K562 (cell line): ENCODE data around the gene SIGLEC7. TPM values are rescaled to one million over a fixed set of nuclear protein-coding genes. Genes with fewer than 3 reads are reported as not detected.
A peak's percentile ranks its signal among the peaks of the same experiment; 100 is the strongest.

Source experiments
- ARID1B ChIP-seq: fragments of 450-650 bp; IDR thresholded peaks from 2 replicates; pipeline ENCODE4 v1.6.1; 2016; ENCODE audit warnings: antibody characterized with exemption, mild to moderate bottlenecking, inconsistent platforms
- ATF7 ChIP-seq: fragments of 450-650 bp; IDR thresholded peaks from 2 replicates; pipeline ENCODE4 v1.7.1; 2014; ENCODE audit warnings: mild to moderate bottlenecking, moderate library complexity
- BACH1 ChIP-seq: fragments of 200-800 bp; sonication (Bioruptor generic); IDR thresholded peaks from 2 replicates; pipeline ENCODE4 v1.6.1; 2016; ENCODE audit warnings: missing genetic modification characterization, missing compliant biosample characterization
- CXXC5 ChIP-seq: fragments of 250-450 bp; sonication (Bioruptor Pico); IDR thresholded peaks from 2 replicates; pipeline ENCODE4 v1.8.0; 2022; ENCODE audit warnings: inconsistent platforms, mild to moderate bottlenecking, moderate library complexity
- FOSL1 ChIP-seq: fragments of 200-800 bp; sonication (Bioruptor generic); conservative IDR thresholded peaks from 2 replicates; pipeline ENCODE4 v1.6.1; 2016; ENCODE audit warnings: missing genetic modification characterization, missing compliant biosample characterization
- JUND ChIP-seq, 2 experiments: IDR thresholded peaks; 2 replicates in 1 of 2; 3 replicates in 1 of 2; pipeline ENCODE4 v1.6.1; 2011; ENCODE audit warnings: borderline replicate concordance in 2 of 2, low read depth in 2 of 2, low read length in 2 of 2, improper control_type of control experiment in 1 of 2, missing biosample characterization in 1 of 2, missing genetic modification characterization in 1 of 2, missing genetic modification reagents in 1 of 2
- L3MBTL2 ChIP-seq: fragments of 450-650 bp; IDR thresholded peaks from 2 replicates; pipeline ENCODE4 v1.6.1; 2016; ENCODE audit warnings: mild to moderate bottlenecking, moderate library complexity
- MAFK ChIP-seq: IDR thresholded peaks from 2 replicates; pipeline ENCODE4 v1.6.1; 2011; ENCODE audit warnings: low read length, improper control_type of control experiment
- MEIS2 ChIP-seq: fragments of 450-650 bp; IDR thresholded peaks from 2 replicates; pipeline ENCODE4 v1.6.1; 2014; ENCODE audit warnings: mild to moderate bottlenecking; ENCODE audit not compliant: partially characterized antibody
- TOE1 ChIP-seq, 2 experiments: fragments of 450-650 bp in 1 of 2; sonication (generic) in 1 of 2; formaldehyde crosslinking in 1 of 2; IDR thresholded peaks; 2 replicates each; pipeline versions ENCODE4 v1.7.1 to v1.8.0; 2016 to 2022; ENCODE audit warnings: borderline replicate concordance in 2 of 2, mild to moderate bottlenecking in 2 of 2, antibody characterized with exemption in 1 of 2, inconsistent platforms in 1 of 2, low read depth in 1 of 2, missing genetic modification reagents in 1 of 2, moderate library complexity in 1 of 2
- ZNF57 ChIP-seq: fragments of 450-650 bp; formaldehyde crosslinking; IDR thresholded peaks from 2 replicates; pipeline ENCODE4 v1.4.0; 2020; ENCODE audit warnings: mild to moderate bottlenecking, moderate library complexity
- polyA plus RNA-seq, 8 experiments: library from polyadenylated mRNA; depleted of rRNA in 4 of 8; stranded (reverse) in 5 of 8; unstranded in 3 of 8; fragments of >200 nt; fragmentation: Nextera tagmentation in 2 of 8; fragmentation: Illumina TruSeq in 1 of 8; extraction: Ambion mirVana in 2 of 8; extraction: Trizol in 1 of 8; gene quantifications; 2 replicates each; pipeline versions ENCODE4 v1.2.1 to v1.2.3, GENCODE V29; 2011 to 2014; ENCODE audit warnings: inconsistent platforms in 1 of 8, missing spikeins in 1 of 8
- total RNA-seq, 7 experiments: library from RNA; depleted of rRNA in 6 of 7; stranded (reverse); fragments of >200 nt in 6 of 7; fragmentation: Illumina TruSeq in 2 of 7; extraction: Trizol in 2 of 7; gene quantifications; 2 replicates each; pipeline versions ENCODE4 v1.2.1 to v1.2.3, GENCODE V29; 2011 to 2021; ENCODE audit warnings: low replicate concordance in 1 of 7
- TF ChIP-seq, protein P1 (sequence below): fragments of 450-650 bp; formaldehyde crosslinking; IDR thresholded peaks from 2 replicates; pipeline ENCODE4 v1.4.0; 2020; ENCODE audit warnings: mild to moderate bottlenecking, mixed read lengths
- TF ChIP-seq, protein P2 (sequence below): fragments of 450-650 bp; IDR thresholded peaks from 2 replicates; pipeline ENCODE4 v1.6.1; 2018; ENCODE audit warnings: mild to moderate bottlenecking, low read depth; ENCODE audit not compliant: partially characterized antibody
- TF ChIP-seq, protein P3 (sequence below): sonication (generic); formaldehyde crosslinking; IDR thresholded peaks from 2 replicates; pipeline ENCODE4 v1.9.0; 2022; ENCODE audit warnings: mild to moderate bottlenecking, missing genetic modification reagents
- TF ChIP-seq, protein P4 (sequence below): IDR thresholded peaks from 2 replicates; pipeline ENCODE4 v1.6.1; 2014; ENCODE audit warnings: antibody characterized with exemption
- TF ChIP-seq, protein P5 (sequence below): fragments of 200-800 bp; sonication (Bioruptor generic); IDR thresholded peaks from 2 replicates; pipeline ENCODE4 v1.6.1; 2017; ENCODE audit warnings: missing genetic modification characterization, missing compliant biosample characterization
- TF ChIP-seq, protein P6 (sequence below): sonication (generic); formaldehyde crosslinking; IDR thresholded peaks from 2 replicates; pipeline ENCODE4 v1.5.0; 2020; ENCODE audit warnings: missing genetic modification reagents

Gene SIGLEC7
- total and polyA plus RNA-seq, 9 of the 15 experiments (the other 6 are each of a cell fraction or from before 2014, with no cell fraction given): 0.10 to 0.12 TPM; not detected in 7

DNA sequence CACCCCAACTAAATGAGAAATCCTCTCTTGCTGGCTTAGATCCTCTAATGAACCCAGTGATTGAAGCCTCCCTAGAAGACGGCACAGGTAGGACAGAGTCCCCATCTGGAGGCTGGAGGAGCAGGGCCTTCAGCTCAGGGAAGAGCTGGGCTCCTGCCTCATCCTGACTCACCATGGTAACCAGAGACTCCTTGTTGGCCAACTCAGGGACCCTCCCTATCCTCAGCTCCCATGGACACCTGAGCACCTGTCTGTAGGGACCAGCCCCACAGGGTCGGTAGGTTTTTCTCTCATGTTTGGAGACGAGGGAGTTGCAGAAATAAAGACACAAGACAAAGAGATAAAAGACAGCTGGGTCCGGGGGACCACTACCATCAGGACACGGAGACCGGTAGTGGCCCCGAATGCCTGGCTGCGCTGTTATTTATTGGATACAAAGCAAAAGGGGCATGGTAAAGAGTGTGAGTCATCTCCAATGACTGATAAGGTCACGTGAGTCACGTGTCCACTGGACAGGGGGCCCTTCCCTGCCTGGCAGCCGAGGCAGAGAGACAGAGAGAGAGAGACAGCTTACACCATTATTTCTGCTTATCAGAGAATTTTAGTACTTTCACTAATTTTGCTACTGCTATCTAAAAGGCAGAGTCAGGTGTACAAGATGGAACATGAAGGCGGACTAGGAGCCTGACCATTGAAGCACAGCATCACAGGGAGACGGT is 26.6 kb downstream of the SIGLEC7 start (continued):
- peak; percentile 40; the same call in 1 of the 2 replicates for TF ChIP-seq ARID1B
- 0 out of 2 replicates have a peak, but pooled peaks have one; percentile 27 for TF ChIP-seq ATF7
- TF ChIP-seq, protein P1, sequence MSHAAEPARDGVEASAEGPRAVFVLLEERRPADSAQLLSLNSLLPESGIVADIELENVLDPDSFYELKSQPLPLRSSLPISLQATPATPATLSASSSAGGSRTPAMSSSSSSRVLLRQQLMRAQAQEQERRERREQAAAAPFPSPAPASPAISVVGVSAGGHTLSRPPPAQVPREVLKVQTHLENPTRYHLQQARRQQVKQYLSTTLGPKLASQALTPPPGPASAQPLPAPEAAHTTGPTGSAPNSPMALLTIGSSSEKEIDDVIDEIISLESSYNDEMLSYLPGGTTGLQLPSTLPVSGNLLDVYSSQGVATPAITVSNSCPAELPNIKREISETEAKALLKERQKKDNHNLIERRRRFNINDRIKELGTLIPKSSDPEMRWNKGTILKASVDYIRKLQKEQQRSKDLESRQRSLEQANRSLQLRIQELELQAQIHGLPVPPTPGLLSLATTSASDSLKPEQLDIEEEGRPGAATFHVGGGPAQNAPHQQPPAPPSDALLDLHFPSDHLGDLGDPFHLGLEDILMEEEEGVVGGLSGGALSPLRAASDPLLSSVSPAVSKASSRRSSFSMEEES (CRISPR knock-in tag): peak; percentile 95
- TF ChIP-seq BACH1 (tag): peak; percentile 27; the same call in 1 of the 2 replicates
- no peak for TF ChIP-seq MAFK
- TF ChIP-seq, protein P2, sequence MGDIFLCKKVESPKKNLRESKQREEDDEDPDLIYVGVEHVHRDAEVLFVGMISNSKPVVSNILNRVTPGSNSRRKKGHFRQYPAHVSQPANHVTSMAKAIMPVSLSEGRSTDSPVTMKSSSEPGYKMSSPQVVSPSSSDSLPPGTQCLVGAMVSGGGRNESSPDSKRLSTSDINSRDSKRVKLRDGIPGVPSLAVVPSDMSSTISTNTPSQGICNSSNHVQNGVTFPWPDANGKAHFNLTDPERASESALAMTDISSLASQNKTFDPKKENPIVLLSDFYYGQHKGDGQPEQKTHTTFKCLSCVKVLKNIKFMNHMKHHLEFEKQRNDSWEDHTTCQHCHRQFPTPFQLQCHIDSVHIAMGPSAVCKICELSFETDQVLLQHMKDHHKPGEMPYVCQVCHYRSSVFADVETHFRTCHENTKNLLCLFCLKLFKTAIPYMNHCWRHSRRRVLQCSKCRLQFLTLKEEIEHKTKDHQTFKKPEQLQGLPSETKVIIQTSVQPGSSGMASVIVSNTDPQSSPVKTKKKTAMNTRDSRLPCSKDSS: no peak
- TF ChIP-seq, protein P3, sequence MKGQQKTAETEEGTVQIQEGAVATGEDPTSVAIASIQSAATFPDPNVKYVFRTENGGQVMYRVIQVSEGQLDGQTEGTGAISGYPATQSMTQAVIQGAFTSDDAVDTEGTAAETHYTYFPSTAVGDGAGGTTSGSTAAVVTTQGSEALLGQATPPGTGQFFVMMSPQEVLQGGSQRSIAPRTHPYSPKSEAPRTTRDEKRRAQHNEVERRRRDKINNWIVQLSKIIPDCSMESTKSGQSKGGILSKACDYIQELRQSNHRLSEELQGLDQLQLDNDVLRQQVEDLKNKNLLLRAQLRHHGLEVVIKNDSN: peak; percentile 92
- TF ChIP-seq ZNF57 (CRISPR knock-in tag): no peak
- peak; percentile 76 for TF ChIP-seq JUND (IDR thresholded peaks at IDR 0.05; ENCODE audit: borderline replicate concordance, low read depth, low read length)
- TF ChIP-seq JUND (tag; IDR thresholded peaks at IDR 0.05; ENCODE audit: borderline replicate concordance, low read depth, low read length): peak; percentile 72; the same call in 2 of the 3 replicates
- TF ChIP-seq L3MBTL2: 0 out of 2 replicates have a peak, but pooled peaks have one; percentile 31
- peak; percentile 5 for TF ChIP-seq MEIS2
- peak; percentile 92 for TF ChIP-seq FOSL1 (tag)
- TF ChIP-seq CXXC5 (CRISPR knock-in tag): peak; percentile 67
- TF ChIP-seq, protein P4, sequence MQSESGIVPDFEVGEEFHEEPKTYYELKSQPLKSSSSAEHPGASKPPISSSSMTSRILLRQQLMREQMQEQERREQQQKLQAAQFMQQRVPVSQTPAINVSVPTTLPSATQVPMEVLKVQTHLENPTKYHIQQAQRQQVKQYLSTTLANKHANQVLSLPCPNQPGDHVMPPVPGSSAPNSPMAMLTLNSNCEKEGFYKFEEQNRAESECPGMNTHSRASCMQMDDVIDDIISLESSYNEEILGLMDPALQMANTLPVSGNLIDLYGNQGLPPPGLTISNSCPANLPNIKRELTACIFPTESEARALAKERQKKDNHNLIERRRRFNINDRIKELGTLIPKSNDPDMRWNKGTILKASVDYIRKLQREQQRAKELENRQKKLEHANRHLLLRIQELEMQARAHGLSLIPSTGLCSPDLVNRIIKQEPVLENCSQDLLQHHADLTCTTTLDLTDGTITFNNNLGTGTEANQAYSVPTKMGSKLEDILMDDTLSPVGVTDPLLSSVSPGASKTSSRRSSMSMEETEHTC: peak; percentile 56; the same call in 1 of the 2 replicates
- TF ChIP-seq TOE1 (IDR thresholded peaks at IDR 0.05; ENCODE audit: borderline replicate concordance): peak; percentile 90
- no peak for TF ChIP-seq TOE1 (CRISPR knock-in tag; IDR thresholded peaks at IDR 0.05; ENCODE audit: borderline replicate concordance, low read depth)
- TF ChIP-seq, protein P5, sequence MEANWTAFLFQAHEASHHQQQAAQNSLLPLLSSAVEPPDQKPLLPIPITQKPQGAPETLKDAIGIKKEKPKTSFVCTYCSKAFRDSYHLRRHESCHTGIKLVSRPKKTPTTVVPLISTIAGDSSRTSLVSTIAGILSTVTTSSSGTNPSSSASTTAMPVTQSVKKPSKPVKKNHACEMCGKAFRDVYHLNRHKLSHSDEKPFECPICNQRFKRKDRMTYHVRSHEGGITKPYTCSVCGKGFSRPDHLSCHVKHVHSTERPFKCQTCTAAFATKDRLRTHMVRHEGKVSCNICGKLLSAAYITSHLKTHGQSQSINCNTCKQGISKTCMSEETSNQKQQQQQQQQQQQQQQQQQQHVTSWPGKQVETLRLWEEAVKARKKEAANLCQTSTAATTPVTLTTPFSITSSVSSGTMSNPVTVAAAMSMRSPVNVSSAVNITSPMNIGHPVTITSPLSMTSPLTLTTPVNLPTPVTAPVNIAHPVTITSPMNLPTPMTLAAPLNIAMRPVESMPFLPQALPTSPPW (CRISPR knock-in tag): 0 out of 2 replicates have a peak, but pooled peaks have one; percentile 16
- TF ChIP-seq, protein P6, sequence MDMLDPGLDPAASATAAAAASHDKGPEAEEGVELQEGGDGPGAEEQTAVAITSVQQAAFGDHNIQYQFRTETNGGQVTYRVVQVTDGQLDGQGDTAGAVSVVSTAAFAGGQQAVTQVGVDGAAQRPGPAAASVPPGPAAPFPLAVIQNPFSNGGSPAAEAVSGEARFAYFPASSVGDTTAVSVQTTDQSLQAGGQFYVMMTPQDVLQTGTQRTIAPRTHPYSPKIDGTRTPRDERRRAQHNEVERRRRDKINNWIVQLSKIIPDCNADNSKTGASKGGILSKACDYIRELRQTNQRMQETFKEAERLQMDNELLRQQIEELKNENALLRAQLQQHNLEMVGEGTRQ: peak; percentile 85
